Measurements from ENCODE around the gene APBA2. TPM values are rescaled to one million over a fixed set of nuclear protein-coding genes. Genes with fewer than 3 reads are reported as not detected.

APBA2 gene
- total RNA-seq, 4 donors from 2014 or later = 2.3 to 15.0 (median 4.6) TPM; not detected in 1

GRCh38 chr15:28977377-28978010, 91.7 kb downstream of the APBA2 start:
- TF ChIP-seq POLR2A (IDR thresholded peaks at IDR 0.05) (no peak), CTCF (IDR thresholded peaks at IDR 0.05) (no peak)
- H3K4me1 ChIP-seq = no peaks in the 10 kb centered on the region
- DNase-seq = no peak
- intact Hi-C loops (cut with DNase I; ENCODE audit: low total_unique reads) = no loop called here
- no peak overlapping the region for H3K27ac ChIP-seq
- no peak overlapping the region for H3K4me3 ChIP-seq
- H3K36me3 ChIP-seq = no peaks in the 10 kb centered on the region
- H3K27me3 ChIP-seq = no peaks in the 10 kb centered on the region
- no peaks in the 10 kb centered on the region for H3K9me3 ChIP-seq

GRCh38 chr15:28978011-28978378, 92.2 kb downstream of the APBA2 start:
- intact Hi-C loops (cut with DNase I; ENCODE audit: low total_unique reads) = no loop called here
- H3K27me3 ChIP-seq = no peaks in the 10 kb centered on the region
- no peaks in the 10 kb centered on the region for H3K36me3 ChIP-seq
- H3K4me1 ChIP-seq = no peaks in the 10 kb centered on the region
- H3K4me3 ChIP-seq = no peak overlapping the region
- no peak overlapping the region for H3K27ac ChIP-seq
- no peaks in the 10 kb centered on the region for H3K9me3 ChIP-seq
- DNase-seq = no peak
- TF ChIP-seq CTCF (IDR thresholded peaks at IDR 0.05) = no peak
- TF ChIP-seq POLR2A (IDR thresholded peaks at IDR 0.05) = no peak

GRCh38 chr15:28978661-28979060, 92.9 kb downstream of the APBA2 start:
- DNase-seq = no peak
- intact Hi-C loops (cut with DNase I; ENCODE audit: low total_unique reads) = no loop called here
- Histone ChIP-seq H3K27ac (no peak overlapping the region), H3K4me1 (no peaks in the 10 kb centered on the region), H3K36me3 (no peaks in the 10 kb centered on the region), H3K9me3 (no peaks in the 10 kb centered on the region), H3K27me3 (no peaks in the 10 kb centered on the region), H3K4me3 (no peak overlapping the region)
- TF ChIP-seq POLR2A (IDR thresholded peaks at IDR 0.05) (no peak), CTCF (IDR thresholded peaks at IDR 0.05) (no peak)

GRCh38 chr15:28979208-28979841, 93.6 kb downstream of the APBA2 start:
- no peaks in the 10 kb centered on the region for H3K36me3 ChIP-seq
- H3K4me3 ChIP-seq = no peak overlapping the region
- no peaks in the 10 kb centered on the region for H3K27me3 ChIP-seq
- H3K4me1 ChIP-seq = no peaks in the 10 kb centered on the region
- DNase-seq = no peak
- intact Hi-C loops (cut with DNase I; ENCODE audit: low total_unique reads) = no loop called here
- no peak overlapping the region for H3K27ac ChIP-seq
- no peaks in the 10 kb centered on the region for H3K9me3 ChIP-seq
- TF ChIP-seq CTCF (IDR thresholded peaks at IDR 0.05) = no peak
- no peak for TF ChIP-seq POLR2A (IDR thresholded peaks at IDR 0.05)

GRCh38 chr15:28980709-28981350, 95.1 kb downstream of the APBA2 start:
- Histone ChIP-seq H3K9me3 (no peaks in the 10 kb centered on the region), H3K27me3 (no peaks in the 10 kb centered on the region), H3K27ac (no peak overlapping the region), H3K36me3 (no peaks in the 10 kb centered on the region), H3K4me1 (no peaks in the 10 kb centered on the region), H3K4me3 (no peak overlapping the region)
- intact Hi-C loops (cut with DNase I; ENCODE audit: low total_unique reads) = no loop called here
- TF ChIP-seq CTCF (IDR thresholded peaks at IDR 0.05) (no peak), POLR2A (IDR thresholded peaks at IDR 0.05) (no peak)
- no peak for DNase-seq
